GM18517 (cell line): ENCODE data around the gene MX2.

ENCODE experiments used
- ATAC-seq: cut with Tn5 transposase; IDR thresholded peaks from one replicate; pipeline ENCODE4 v1.9.1; 2021; ENCODE audit warnings: mild to moderate bottlenecking, moderate library complexity; ENCODE audit not compliant: unreplicated experiment

MX2 gene

DNA sequence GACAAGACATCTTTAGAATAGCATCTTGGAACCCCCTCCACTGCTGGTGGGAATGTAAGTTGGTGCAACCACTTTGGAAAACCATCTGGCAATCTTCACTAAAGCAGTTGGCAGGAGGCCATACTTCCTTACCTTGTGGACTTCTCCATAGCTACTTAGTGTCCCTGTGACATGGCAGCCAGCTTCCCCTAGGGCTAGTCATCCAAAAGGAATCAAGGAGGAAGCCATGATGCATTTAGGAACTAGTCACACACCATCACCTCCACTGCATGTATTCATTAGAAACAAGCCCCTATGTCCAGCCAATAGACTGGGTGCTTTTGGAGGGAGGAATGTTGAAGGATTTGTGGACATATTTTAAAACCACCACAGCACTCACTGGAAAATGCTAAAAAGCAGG is 19.9 kb downstream of the MX2 start:
- ATAC-seq: no peak

DNA sequence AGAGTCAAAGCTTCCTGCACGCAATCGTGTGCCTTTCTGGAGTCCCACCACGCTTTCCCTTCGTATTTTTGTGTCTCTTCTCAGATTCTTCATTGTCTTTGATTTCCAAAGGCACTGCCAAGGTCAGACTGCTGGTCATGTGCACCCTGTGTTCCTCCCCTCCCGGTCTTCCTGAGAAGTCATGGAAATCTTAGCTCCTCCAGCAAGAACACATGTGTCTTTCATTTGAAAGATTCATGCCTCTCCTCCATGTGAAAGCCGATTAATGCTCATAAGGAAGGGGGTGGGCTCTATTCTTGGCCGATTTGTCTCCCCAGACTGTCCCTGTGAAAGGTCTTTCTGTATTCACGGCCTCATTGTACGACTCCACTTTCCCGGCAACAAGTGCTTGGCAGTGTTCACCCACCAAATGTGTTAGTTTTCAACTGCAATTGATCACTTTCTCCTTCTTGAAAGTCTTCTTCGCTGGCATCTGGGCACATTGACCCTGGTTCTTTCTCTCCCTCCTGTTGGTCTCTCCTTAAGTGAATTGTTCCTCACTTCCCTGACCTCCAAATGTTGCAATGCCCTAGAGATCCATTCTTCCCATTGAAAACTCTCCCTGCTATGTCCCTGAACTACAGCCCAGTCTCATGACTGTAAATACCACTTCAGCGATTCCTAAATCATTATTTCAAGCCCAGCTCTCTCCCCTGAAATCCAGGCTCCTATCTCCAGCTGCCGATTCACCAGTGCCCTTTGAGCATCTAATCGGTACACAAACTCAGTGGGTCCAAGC is 25.4 kb downstream of the MX2 start:
- ATAC-seq: no peak

DNA sequence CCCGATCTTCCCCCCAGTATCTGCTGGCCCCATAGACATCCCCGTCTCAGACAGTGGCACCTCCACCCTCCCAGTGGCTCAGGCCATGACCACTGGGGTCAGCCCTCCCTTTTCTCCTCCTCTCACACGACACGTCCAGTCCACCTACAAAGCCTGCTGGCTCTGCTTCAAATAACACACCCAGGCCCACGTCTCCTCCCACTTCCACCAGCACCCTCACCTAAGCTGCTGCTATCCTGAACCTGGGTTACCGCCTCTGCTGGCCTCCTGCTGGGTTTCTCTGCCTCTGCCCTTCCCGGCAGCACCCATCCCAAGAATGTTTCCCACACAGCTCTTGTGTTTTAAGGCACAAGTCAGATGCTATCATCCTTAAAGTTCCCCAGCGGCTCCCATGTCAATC is 26.0 kb downstream of the MX2 start:
- ATAC-seq: no peak

DNA sequence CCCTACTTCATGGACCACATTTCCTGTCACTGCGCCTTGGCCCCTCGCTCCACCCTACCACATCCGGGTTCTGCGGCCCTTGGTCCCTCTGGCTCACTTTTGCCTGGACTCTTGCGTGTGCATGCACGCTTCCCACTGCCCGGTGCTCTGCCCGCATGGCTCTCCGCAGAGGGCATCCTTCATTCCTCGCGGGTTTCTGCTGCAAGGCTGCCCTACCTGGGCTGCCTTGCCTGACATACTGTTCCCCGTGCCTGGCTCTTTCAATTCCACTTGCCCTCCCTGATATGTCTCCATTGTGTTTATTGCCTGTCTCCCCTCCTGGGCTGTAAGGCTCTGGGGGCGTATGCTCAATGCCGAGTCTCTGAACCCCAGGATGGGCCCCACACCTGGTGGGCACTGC is 26.4 kb downstream of the MX2 start:
- ATAC-seq: no peak

DNA sequence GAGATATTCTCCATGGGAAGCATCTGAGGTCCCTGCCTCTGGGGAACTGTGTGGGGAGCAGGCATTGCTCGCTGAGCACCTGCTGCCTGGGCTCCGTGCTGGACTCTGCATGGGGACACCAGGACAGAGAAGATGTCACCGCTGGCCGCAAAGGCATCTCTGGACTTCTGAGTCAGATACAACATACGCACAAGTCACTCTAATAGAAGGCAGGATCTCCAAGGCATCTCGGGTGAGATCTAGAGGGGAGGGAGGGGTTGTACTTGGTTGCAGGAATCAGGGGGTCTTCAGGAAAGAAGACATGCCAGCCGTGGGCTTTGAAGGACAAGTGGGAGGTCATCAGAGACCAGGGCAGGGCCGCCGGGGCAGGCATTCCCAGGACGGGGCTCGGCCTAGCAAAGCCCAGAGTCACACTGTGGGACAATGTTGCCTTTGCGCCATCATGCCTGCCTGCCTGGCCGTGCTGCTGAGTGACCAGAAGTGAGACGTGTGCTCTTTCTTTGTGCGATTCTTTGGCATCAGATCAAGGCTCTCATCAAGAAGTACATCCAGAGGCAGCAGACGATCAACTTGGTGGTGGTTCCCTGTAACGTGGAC is 28.3 kb downstream of the MX2 start:
- ATAC-seq: no peak

DNA sequence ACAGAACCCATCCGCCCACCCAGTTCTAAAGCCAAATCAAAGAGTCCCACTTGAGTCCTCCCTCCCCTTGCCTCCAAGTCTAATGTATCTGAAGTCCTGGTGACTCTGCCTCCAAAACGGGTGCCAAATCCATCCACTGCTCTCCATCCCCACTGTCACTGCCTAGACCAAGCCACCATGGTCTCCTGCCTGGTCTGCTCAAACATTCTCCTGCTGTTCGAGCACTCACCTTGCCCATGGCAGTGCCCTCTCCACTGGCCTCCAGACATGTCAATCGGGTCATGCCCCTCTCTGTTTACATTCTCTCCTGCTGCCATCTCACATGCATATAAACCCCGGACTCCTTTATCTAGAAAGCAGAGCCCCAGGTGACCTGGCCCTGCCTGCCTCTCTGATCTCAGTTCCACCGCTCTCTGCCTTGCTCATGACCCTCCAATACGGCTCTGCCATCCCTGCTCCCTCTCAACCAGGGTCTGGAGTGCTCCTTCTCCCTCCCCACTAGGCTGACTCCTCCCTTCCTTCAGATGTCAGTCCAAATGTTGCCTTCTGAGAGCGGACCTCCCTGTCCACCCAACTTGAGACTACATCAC is 32.1 kb downstream of the MX2 start:
- no peak for ATAC-seq

DNA sequence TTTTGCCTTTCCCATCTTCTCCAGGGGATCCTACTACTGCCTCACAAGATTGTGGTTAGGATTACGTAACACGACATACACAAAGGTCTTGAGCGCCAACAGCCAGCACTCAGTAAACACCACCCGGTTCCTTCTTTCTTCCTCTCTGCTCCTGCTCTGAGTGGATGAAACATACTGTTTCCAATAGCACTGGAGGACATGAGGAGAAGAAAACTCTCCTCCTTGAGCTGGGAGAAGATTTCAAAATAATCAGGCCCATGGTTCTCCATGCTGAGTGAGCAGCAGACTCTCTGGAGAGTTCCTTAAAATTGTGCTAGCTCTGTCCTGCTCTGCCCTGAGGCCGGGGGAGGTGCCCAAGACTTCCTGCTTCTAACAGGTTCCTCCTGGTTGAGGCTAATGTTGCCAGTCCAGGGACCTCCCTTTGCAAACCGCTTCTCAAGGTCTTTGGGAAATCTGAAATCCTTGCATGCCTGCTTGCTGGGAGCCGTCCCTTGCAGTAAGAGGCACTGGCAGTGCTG is 34.8 kb downstream of the MX2 start:
- ATAC-seq: no peak

DNA sequence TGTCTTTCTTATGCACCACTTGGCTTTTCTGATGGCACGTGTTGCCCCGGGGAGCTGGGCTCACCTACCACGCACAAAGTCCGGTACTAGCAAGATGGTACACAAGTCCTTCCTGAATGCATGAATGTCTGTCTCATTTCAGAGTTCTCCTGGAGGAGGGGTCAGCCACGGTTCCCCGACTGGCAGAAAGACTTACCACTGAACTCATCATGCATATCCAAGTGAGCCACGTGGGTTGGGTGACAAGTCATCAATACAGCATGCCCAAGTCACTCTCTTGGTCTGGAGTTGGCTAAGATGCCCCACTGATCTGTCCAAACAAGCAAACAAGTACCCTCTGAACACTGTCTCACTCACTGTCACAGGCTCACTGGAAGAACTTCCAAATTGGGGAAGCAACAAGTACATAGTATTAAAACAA is 35.7 kb downstream of the MX2 start:
- ATAC-seq: no peak

DNA sequence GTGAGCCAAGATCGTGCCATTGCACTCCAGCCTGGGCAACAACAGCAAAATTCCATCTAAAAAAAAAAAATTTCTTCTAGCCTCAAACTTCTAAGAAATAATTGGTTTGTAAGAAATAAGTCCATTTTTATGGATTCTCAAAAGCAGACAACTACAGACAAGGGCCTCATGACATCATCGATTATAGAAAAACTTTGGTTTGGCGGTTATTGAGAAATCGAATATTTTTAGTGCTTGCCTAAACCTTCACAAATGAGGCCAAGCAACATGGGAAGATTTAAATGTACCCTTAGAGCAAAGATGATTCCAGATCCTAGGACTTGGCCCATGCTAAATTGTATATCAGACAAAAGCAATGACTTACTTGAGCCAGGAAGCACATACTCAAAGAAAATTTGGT is 36.4 kb downstream of the MX2 start:
- ATAC-seq: no peak

DNA sequence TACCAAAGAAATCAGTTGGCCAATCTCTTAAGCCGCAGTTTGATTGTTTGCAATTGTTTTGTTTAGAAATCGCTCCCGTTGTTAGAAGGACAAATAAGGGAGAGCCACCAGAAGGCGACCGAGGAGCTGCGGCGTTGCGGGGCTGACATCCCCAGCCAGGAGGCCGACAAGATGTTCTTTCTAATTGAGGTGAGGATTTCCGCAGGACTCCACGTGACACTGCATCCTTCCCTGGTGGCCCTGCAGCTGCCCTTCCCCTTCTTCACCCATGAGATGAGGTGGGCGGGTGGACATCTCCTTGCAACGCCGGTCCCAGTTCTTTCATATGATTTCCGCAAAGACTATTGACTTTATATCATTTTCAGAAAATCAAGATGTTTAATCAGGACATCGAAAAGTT is 37.0 kb downstream of the MX2 start:
- no peak for ATAC-seq

DNA sequence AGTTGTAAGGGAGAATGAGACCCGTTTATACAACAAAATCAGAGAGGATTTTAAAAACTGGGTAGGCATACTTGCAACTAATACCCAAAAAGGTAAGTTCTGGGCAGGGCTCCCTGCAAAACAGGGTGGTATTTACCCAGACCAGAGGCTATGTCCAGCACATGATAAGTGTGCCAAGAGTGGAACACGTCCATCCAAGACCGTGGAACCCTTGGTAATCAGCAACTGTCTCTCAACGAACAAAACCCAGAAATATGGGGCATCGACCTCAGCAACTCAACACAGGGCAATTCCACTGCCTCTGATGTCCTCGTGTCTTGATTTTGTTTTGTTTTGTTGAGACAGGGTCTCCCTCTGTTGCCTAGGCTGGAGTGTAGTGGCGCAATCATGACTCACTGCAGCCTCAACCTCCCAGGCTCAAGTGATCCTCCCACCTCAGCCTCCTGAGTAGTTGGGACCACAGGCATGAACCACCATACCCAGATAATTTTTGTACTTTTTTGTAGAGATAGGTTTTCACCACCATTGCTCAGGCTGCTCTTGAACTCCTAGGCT is 37.5 kb downstream of the MX2 start:
- ATAC-seq: no peak

DNA sequence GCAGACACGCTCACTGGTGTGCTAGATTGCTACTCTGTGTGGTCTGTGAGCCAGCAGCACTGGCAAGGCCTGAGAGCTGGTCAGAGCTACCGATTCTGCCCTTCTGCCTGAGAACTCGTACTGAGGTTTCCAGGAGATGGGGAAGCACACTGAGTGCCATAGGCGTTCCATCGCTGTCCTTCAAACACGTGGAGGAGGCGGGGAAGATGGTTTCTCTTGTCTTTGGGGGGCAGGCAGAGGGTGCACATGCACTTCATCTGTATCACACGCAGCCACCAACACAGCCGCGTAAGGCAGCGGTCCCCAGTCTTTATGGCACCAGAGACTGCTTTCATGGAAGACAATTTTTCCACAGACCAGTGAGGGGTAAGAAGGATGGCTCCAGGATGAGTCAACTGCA is 40.4 kb downstream of the MX2 start:
- ATAC-seq: no peak

DNA sequence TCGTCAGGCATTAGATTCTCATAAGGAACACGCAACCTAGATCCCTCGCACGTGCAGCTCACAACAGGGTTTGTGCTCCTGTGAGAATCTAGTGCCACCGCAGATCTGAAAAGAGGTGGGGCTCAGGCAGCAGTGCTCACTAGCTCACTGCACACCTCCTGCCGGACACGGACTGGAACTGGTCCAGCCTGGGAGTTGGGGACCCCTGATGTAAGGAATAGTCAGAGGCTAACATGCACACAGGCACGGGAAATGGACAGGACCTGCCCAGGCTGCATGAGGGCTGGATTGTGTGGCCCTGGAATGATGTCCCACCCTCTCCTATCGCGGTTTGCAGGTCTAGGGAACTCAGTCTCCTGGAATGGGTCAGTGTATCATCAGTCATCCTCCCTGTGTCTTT is 41.0 kb downstream of the MX2 start:
- no peak for ATAC-seq

DNA sequence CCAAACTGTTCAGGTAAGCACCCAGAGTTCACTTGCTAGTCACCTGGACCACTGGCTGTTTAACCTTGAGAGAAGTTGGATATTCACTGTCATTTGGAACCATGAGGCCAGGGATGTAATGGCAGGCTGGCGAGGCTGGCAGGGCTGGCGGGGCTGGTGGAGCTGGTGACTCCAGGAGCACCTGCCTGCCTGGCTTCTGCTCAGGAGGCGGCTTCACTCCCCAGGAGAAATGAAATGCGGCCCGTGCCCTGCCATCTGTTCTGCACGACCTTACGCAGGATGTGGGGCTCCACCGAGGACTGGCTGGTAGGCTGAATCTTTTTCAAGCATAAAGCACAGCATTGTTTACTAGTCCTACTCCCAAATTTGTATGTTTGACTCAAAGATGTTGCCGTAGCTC is 41.5 kb downstream of the MX2 start:
- no peak for ATAC-seq

DNA sequence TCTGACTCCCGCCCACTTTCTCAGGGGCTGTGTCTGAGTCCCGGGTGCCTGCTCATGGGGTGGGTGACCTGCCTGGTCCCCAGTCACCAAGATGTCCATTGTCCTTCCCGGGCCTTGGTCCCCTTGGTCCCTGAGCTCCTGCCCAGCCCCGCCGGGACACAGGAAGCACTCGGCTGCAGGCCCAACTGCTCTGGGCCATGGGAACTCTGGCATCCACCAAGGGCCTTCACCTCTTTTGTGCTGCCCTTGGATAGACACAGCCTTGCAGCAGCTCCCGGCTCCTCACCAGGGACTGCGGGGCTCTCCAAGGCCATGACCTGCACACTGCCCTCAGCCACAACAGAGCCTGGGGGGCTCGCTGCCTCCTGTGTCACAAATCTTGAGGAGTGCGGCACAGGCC is 42.1 kb downstream of the MX2 start:
- no peak for ATAC-seq

DNA sequence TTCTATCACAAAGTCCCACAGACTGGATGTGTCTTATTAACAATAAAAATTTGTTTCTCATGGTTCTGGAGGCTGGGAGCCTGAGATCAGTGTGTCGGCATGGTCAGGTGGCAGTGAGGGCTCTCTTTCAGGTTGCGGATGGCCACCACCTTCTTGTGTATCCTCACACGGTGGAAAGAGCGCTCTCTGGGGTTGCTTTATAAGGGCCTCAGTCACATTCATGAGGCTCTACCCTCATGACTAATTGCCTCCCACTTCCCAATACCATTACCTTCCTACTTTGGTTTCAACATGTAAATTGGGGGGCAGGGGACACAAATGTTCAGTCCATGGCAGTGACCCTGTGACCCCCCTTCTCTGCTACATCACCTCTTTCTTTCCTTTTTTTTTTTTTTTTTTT is 43.5 kb downstream of the MX2 start:
- ATAC-seq: no peak

DNA sequence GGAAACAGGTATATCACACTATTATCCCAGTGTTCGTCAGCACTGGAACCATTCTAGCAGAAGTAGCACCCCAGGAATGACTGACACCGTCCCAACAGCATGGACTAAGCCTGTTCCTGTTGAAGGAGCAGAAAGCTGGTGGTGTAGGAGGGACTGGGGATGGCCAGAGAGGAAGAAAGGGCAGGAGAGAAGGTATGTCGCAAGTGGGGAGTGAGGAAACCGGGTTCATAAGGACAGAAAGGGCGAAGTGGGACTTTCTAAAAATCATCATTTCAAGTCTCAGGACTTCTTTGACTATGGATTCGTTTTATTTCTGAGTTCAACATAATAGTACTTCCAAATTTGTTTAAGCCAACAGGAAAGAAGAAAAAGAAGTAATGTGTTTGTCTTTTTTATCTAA is 44.5 kb downstream of the MX2 start:
- ATAC-seq: no peak

DNA sequence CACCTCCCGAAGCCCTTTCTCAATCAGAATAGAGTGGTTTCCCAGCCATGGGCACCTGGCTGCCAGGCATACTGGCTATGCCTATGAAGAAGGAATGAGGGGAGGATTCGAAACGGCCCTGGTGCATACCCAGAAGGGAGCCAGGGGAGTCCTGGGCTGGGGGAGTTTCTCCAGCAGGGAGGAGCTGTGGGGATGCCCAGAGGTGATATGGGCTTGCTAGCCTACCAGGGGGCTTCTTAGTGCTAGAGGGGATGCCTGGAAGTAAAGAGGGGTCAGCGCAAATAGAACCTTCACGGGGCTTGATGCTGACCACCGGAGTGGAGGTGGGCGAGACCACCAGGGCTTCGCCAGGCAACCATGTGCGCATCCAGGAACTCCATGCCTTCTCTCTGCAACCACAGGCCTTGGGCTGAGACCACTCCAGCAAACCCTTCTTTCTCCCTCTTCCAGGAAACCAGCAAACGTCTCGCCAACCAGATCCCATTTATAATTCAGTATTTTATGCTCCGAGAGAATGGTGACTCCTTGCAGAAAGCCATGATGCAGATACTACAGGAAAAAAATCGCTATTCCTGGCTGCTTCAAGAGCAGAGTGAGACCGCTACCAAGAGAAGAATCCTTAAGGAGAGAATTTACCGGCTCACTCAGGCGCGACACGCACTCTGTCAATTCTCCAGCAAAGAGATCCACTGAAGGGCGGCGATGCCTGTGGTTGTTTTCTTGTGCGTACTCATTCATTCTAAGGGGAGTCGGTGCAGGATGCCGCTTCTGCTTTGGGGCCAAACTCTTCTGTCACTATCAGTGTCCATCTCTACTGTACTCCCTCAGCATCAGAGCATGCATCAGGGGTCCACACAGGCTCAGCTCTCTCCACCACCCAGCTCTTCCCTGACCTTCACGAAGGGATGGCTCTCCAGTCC is 46.0 kb downstream of the MX2 start:
- no peak for ATAC-seq

DNA sequence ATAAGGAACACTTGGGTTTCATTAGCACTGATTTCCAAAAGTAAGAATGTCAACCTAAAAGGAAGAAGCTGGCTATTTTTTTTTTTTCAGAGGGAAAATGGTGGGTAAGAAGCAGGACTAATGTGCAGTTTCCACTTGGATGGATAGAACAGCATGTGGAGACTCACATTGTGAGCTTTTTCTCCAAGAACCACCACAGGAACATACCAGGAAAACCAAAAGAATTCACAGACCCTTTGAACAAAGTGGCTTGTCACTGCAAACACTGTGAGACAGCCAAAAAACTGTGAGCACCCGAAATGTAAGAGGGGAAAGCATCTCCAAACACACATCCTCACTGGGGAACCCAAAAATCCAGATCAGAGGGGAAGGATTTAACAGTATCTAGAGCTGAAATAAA is 48.5 kb downstream of the MX2 start:
- ATAC-seq: no peak

DNA sequence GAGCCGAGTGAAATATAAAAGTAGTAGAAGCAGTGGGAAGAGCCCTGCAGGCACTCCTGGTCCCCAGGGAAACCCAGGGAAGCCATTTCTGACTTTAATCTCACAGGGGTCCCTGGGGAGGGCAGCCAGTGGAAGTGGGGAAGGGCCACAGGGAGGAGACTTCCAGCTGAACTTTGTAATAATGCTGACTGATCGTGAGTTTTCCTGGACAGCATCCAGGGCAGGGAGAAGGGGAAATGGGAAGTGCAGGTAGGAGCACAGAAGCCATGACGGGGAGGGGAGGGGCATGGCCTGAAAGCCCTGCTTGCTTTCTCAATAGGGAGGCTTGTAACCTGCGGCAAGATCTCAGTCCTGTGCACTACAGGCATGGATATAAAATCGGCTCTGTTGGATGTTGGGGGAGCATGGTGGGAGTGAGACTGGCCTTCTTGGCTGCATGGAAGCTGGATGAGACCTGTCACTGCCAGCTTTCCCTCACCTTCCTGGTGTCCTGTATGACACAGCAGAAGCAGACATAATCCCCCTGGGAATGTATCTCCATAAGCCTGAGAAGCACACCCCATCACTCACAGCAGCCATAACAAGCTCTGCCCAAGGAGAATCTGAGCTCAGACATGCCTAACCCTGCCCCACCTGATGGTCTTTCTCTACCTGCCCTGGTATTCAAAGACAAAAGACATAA is 49.1 kb downstream of the MX2 start:
- ATAC-seq: no peak
